Putamen (tissue), 1 donor: ENCODE measurements around the gene SLU7.
A peak's percentile ranks its signal among the peaks of the same experiment; 100 is the strongest.

Source experiments
- DNase-seq: peaks from one replicate; pipeline ENCODE4 v3.0.0-alpha.2; 2016; ENCODE audit warnings: low spot score

The SLU7 gene

DNA sequence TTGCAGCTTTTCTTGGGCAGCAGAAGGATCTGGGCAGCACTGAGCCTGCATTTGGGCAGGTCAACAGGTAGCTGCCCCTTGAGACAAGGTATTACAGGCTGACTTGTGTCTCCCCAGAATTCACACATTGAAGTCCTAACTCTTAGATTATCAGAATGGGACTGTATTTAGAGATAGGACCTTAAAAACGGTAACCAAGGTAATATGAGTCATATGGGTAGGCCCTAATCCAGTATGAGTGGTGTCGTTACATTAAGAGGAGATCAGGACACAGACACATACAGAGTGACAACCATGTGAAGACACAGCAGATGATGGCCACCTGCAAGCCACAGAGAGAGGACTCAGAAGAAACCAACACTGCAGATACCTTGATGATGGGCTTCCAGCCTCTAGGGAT is 51.6 kb downstream of the SLU7 start:
- DNase-seq: no peak

DNA sequence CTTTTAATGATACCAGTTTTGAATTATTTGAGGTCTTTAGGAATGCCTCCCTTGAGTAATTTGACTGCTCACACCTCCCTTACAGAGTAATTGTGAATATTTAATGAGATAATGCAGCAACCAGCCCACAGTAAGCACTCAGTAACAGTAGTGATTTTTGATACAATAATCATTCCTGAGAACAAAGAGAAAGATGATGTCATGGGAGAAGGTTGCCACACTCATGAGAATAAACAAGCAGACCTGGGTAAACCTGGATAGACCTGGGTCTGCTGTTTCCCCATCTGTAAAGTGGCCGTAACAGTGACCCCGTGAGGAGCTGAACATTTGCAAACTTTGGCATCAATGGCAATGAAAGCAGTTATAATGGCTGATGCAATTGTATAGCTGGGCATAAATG is 52.7 kb downstream of the SLU7 start:
- DNase-seq: no peak

DNA sequence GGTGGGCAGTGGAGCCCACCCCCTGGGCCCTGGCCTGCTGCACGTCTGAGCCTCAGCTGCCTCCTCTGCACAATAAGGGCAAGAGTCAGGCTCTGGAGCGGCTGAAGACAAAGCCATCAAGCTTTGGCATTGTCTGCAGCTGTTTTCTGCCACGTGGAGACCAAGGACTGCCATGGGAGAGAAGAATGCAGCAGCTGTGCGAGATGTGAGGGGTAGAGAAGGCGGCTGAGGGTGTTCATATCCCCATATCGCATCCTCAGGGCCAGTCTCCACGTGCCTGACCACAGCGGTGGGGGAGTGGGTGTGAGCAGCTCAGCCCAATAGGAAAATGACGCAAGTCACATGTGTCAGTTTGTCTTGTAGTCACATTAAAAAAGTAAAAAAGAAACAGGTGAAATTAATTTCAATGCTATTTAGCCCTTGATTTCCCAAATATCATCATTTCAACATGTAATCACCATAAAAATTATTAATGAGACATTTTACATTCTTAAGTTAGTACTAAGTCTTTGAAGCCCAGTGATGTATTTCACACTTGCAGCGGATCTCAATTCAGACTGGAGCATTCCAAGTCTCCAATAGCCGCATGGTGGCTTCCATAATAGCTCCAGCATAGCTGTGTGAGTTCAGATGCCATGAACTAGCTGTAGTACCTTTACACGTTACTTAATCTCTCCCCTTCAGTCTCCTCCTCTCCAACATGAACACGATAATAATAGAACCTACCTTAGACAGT is 55.1 kb downstream of the SLU7 start:
- no peak for DNase-seq

DNA sequence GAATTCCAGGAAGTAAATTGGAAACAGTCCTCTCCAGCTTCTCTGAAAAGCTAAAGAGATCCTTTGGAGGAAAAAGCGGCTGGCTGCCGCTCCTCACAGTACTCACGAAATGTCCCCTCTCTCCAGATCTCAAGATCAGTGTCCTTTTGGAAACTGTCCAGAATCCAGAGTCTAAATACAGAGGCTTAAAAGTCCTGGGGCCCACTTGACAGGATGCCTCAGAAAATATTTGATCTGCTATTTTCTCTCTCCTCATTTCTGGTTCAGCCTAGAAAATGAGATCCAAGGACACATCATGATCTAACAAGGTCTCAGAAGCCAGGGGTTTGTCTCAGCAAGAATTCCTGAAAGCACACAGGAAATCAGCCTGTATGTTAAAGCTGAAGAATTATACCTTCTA is 55.7 kb downstream of the SLU7 start:
- no peak for DNase-seq

DNA sequence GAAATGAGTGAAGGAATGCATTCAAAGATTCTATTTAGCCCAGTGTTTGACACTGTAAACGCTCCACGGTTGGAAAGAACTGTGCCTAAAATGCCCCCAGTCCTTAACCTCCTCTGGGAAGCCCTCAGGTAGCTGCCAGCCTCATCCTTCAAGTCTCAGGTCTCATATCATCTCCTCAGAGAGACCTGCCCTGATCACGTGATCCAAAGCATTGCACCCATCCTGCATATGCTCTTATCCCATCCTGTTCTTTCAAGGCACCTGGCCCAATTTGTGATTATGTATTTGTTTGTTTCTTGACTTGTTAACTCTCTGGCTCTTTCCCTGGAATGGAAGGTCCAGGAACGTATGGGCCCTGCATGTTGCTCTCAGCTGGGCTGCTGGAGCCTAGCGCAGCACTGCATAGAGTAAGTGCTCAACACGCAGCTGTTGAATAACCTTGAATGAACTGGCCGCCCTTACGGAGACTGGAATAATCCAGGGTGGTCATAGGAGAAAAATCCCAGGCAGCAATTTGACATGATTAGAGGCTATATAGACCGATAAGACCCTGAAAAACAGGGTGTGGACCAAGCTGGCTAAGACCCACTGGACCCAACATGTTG is 57.2 kb downstream of the SLU7 start:
- DNase-seq: no peak

DNA sequence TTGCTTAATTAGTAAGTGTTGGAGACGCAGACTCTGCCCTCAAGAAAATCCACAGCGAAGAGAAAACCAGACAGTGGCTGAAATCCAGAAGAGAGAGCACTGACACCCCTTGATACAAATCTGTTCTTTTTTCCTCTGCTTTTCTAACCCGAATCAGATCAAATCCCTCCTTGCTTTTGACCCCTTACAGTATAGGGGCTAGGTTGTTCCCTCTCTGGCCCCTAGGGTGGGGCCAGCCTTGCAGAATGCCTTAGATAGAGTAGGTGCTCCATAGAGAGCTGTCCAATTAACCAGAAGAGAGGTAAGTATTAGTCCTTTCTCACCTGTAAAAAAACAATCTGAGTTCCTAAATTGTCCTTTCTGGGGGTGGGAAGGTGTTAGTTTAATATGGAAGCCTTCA is 58.6 kb downstream of the SLU7 start:
- DNase-seq: no peak

DNA sequence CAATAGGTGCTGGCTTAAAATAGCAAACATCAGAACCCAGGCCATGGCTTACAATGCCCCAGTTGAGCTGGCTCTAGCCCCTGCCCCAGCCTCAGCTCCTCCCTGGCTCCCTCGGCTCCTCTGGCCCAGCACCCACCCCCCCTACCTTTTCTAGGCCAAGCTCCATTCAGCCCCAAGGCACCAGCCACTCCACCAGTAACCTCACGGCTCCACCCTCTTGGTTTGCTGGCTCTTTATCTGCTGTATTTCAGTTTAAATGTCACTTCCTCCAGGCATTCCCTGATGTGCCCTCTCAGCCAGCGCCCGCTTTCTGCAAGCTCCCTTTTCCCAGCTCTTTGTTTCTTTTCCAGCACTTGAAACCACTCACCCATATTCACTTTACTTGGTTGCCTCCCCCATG is 59.1 kb downstream of the SLU7 start:
- no peak for DNase-seq

DNA sequence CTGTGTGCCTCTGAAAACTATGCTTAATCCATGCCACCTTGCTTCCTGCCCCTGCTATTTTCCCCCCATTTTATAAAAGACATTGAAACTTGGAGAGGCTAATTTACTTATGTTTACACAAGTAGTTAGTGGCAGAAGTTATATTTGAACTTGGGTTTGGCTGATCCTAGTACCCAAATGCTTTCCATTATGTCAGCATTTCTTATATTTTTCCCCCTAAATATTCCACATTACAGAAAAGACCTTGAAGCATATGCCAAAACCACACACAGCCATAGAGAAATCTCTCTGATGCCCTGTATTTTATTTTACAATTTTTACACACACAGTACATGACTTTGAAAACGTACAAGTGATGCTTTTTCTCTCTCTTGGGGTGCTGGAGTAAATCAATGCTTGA is 59.6 kb downstream of the SLU7 start:
- DNase-seq: no peak

DNA sequence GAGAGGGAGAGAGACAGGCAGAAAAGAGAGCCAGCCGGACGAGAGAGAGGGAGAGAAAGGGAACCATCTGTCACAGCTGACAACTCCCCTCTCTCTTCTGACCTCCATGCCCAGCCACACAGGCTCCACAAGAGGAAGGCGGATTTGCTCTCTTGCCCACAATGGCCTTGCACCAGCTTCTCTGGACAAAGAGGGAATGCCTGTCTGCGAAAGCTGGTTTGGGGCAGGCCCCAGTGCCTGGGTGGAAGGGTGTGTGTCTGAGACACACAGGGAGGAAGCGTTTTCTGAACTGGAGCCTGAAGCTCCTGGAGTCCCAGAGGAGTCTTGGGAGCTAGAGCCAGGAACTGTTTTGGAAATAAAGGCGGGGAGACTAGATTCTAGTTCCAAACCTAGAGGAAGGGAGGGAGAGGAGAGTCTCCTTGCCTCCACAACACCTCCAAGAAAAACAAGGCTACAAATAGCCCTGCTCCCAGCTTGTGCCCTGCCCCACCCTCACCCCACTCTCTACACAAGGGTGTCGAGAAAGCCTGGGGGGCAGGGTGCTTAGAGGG is 60.9 kb downstream of the SLU7 start:
- DNase-seq: no peak

DNA sequence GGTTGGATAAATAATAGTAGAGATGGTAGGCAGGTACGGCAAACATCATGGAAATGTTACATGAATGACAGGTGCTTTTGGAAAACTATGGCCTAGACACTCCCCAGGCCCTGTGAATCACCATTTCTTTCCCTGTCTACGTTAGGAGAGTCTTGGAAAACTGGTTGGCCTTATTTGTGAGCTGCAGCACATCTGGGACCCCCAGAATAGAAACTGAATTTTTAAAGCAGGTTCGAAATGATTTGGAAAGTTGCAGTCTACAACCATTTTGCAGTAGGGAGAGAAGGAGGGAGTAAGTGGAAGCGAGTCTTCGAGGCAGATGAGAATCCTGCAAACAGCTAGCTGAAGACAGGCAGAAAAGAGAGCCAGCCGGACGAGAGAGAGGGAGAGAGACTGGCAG is 61.5 kb downstream of the SLU7 start:
- DNase-seq: no peak

DNA sequence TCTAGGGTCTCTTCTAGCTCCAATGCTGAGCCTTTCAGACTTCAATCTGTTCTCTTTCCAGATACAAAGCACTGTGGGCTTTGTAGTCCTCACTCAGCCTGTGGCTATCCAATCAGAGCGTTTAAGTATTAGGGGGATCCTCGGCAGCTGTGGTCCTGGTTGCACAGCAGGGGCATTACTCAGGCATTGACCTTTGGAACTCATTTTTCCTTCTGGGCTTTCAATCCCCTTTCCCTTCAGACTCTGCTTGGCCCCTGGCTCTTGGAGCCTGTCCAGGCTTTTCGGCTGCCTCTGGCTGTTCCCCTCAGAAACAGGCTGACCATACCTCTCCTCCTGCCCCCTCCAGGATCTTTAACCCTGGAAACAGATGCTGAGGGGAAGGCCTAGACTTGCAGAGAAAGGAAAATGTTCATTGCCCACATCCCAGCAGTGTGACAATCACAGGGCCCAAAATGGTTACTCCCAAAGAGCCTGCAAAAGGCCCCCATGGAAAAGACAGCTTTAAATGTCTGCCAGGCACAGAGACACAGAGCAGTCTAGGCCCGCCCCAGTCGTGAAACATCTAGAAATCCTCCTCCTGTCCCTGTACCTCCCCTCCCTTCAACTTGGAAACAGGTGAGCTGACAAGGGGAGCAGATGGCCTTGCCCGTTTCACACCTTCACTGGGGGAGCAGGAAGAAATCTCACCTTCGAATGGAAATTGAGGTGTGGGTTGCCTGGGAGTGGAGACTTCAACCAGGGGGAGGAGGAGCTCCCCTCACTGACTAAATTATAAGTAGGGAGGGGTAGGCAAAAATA is 62.1 kb downstream of the SLU7 start:
- DNase-seq: no peak

DNA sequence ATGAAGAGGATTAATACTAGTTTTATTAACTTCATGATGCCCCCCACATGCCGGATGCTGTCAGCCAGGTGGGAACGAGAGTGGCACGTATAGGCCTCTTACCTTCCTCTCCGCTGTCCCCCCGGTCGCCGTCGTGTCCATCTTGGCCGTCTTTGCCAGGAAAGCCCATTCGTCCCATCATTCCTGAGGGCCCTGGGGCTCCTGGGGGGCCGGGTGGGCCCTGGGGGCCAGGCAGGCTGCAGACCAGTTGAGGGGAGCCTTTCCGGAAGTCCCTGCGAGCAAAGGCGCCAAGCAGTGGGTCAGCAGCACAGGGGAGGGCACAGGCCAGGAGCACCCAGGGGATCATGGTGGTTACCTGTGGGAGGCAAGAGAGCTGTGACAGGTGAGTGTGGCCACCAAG is 64.2 kb downstream of the SLU7 start:
- DNase-seq: no peak

DNA sequence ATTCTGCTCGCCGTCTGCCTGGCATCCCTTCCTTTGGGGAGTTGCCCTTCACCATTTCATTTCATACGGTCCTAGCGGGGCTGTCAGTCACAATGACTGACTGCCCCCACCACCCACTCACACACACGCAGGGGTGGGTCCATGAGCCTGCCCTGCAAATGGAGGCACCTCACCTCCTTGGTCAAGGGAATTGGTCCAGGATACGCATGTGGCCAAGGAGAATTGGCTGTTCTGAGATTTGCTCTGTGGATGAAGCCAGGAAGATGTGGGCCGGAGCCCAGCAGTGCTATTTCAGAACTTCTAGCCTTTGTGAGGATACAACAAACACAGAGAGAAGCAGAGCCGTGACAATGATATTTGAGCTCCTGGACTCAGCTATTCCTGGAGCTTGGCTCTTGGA is 65.5 kb downstream of the SLU7 start:
- peak; percentile 53 for DNase-seq

DNA sequence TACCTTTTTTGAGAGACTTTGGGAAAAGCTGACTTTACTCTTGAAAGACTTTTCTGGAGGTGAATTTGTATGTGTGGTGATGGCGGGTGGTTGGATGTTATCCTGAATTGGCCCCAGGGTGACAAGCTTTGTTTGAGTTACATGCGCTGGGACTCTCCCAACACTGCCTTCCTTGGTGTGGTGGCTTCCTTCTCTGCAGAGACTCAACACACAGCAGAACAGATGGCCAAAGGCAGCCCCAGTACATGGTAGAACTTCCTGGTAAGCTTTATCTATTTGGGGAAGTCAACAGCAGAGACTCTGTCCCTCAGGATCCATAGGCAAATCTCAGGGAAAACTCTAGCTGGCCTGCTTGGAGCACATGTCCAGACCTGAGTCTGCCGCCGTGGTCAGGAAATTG is 66.6 kb downstream of the SLU7 start:
- DNase-seq: no peak
